ENCODE measurements around the gene ROCK2.

The ROCK2 gene

DNA sequence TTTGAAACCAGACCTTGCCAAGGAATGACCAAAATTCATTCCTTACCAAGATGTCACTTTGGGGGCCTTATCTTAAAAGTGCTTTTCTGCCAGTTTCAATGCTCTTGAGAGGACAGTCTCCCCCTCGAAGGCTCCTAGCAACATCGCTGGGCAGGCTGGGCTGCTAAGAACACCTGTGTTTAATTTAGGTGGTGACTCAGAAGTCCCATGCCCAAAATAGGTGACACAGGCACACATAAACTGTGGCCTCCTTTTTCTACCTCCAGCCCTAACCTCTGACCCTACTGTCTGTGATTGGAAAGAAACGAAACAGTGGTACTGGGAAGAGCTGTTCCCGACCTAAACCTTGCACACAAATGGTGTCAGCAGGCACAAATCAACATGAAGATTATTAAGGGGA lies 28.7 kb upstream of the ROCK2 start:
- Histone ChIP-seq H3K4me2 (no peak overlapping the region), H3K27me3 (ENCODE audit: insufficient read depth, low read depth) (no peaks in the 10 kb centered on the region), H3K4me1 (ENCODE audit: low read depth, poor library complexity, severe bottlenecking) (peaks cover 20% of the 10 kb centered on the region), H3K27ac (no peak overlapping the region), H3K79me2 (ENCODE audit: insufficient read depth, low read depth) (no peaks in the 10 kb centered on the region), H3K4me3 (IDR thresholded peaks at IDR 0.05; ENCODE audit: insufficient read depth, low read depth, low read length) (no peak overlapping the region), H2AFZ (ENCODE audit: low read depth) (no peak overlapping the region), H3K36me3 (ENCODE audit: insufficient read depth) (no peaks in the 10 kb centered on the region), H3K9ac (no peak overlapping the region), H4K20me1 (ENCODE audit: insufficient read depth) (no peaks in the 10 kb centered on the region)
- TF ChIP-seq, protein P1, sequence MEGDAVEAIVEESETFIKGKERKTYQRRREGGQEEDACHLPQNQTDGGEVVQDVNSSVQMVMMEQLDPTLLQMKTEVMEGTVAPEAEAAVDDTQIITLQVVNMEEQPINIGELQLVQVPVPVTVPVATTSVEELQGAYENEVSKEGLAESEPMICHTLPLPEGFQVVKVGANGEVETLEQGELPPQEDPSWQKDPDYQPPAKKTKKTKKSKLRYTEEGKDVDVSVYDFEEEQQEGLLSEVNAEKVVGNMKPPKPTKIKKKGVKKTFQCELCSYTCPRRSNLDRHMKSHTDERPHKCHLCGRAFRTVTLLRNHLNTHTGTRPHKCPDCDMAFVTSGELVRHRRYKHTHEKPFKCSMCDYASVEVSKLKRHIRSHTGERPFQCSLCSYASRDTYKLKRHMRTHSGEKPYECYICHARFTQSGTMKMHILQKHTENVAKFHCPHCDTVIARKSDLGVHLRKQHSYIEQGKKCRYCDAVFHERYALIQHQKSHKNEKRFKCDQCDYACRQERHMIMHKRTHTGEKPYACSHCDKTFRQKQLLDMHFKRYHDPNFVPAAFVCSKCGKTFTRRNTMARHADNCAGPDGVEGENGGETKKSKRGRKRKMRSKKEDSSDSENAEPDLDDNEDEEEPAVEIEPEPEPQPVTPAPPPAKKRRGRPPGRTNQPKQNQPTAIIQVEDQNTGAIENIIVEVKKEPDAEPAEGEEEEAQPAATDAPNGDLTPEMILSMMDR (conservative IDR thresholded peaks at IDR 0.05; ENCODE audit: low read depth, low read length) = no peak

DNA sequence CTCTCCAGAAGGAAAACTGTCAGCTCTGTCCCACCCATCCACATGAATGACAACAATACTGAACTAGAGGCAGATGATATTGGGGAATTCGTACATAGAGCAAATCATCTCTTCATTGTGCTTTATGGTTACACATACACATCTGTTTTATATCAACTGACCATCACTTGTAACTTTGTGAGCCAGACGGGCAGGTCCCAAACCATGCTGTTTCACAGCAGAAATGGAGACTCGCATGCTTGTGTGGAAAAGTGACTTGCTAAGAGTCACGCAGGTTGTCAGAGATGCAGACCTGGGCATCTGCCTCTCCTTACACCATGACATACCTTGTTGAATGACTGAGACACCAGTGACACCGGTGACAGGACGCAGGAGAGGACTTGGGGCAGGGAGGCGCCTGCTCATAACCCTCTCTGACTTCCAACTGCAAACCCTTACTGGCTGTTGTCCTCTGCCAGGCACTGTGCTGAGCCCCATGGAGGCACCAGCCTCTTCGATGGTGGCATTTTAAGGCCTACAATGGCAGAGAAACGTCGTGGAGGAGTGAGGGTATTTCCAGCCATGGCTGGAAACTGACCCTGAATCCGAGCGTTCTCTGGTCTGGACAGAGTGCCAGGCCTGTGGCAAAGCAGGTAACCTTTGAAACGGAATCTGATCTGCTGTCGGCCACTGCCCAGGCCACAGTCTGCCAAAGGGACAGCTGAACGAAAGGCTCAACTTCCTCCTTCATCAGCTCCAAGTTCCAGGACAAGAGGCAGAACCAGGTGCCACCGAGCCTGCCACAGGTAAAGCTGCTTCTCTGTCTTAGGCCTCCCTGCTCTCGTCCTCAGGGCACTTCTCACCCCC lies 26.9 kb upstream of the ROCK2 start:
- Histone ChIP-seq H3K4me2 (no peak overlapping the region), H3K36me3 (ENCODE audit: insufficient read depth) (no peaks in the 10 kb centered on the region), H3K9ac (no peak overlapping the region), H3K79me2 (ENCODE audit: insufficient read depth, low read depth) (no peaks in the 10 kb centered on the region), H3K27me3 (ENCODE audit: insufficient read depth, low read depth) (no peaks in the 10 kb centered on the region), H2AFZ (ENCODE audit: low read depth) (no peak overlapping the region), H3K4me1 (ENCODE audit: low read depth, poor library complexity, severe bottlenecking) (peaks cover 7% of the 10 kb centered on the region), H3K4me3 (IDR thresholded peaks at IDR 0.05; ENCODE audit: insufficient read depth, low read depth, low read length) (no peak overlapping the region), H3K27ac (no peak overlapping the region), H4K20me1 (ENCODE audit: insufficient read depth) (no peaks in the 10 kb centered on the region)
- TF ChIP-seq, protein P1 (conservative IDR thresholded peaks at IDR 0.05; ENCODE audit: low read depth, low read length) = no peak

DNA sequence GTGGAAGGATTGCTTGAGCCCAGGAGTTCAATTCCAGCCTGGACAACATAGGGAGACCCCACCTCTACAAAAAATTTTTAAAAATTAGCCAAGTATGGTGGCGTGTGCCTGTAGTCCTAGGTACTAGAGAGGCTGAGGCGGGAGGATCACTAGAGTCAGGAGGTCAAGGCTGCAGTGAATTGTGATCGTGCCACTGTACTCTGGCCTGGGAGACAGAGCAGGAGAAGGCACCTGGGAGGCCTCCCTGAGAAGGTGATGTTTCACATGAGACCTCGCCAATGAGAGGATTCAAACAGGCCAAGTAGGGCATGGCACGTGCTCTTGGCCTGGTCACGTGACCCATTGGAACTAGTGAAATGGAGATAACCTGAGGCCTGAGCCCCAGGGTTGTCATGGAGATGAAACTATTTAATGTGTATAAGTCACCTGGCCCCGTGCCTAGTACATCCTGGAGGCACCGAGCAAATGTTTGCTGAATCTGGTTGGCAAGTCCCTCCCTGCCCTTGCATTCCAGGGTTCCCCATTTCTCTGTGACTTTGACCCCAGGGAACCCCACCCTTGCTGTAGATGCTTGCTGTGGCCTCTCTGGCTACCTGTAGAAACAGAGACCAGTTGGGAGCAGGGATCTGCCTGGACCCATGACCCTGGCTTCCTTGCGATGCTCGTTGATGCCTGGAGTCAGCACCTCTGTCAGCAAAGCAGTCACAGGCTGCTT lies 26.1 kb upstream of the ROCK2 start:
- Histone ChIP-seq H3K4me1 (ENCODE audit: low read depth, poor library complexity, severe bottlenecking) (peaks cover 7% of the 10 kb centered on the region), H3K27me3 (ENCODE audit: insufficient read depth, low read depth) (no peaks in the 10 kb centered on the region), H3K4me2 (no peak overlapping the region), H3K4me3 (IDR thresholded peaks at IDR 0.05; ENCODE audit: insufficient read depth, low read depth, low read length) (no peak overlapping the region), H4K20me1 (ENCODE audit: insufficient read depth) (no peaks in the 10 kb centered on the region), H3K79me2 (ENCODE audit: insufficient read depth, low read depth) (no peaks in the 10 kb centered on the region), H3K9ac (no peak overlapping the region), H2AFZ (ENCODE audit: low read depth) (no peak overlapping the region), H3K27ac (no peak overlapping the region), H3K36me3 (ENCODE audit: insufficient read depth) (no peaks in the 10 kb centered on the region)
- TF ChIP-seq, protein P1 (conservative IDR thresholded peaks at IDR 0.05; ENCODE audit: low read depth, low read length) = no peak

DNA sequence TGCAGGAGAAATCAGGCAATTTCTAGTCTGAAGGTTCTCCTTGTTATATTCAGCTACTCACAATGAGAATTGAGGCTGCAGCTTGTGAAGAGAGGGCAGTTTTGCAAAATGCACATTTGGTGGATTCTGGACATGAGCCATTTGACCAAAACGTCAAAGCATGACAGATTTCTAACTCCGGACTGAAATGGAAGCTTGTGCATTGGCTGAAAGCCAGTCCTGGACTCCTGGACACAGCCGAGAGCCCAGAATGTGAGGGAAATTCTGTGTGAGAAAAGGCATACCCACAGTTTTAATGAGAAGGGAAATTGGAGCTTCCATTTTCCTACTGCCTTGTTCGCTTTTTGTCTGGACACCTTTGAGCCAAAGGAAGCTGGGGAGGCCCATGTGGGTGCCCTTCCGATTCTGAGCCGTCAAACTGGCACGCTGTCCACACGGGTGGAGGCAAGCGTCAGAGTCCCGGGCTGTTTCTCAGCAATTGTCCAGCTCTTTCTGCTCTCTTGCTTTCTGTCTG lies 23.7 kb upstream of the ROCK2 start:
- H3K4me3 ChIP-seq (IDR thresholded peaks at IDR 0.05; ENCODE audit: insufficient read depth, low read depth, low read length) = no peak overlapping the region
- no peak overlapping the region for H3K27ac ChIP-seq
- no peaks in the 10 kb centered on the region for H3K4me1 ChIP-seq (ENCODE audit: low read depth, poor library complexity, severe bottlenecking)
- no peak overlapping the region for H3K4me2 ChIP-seq
- no peaks in the 10 kb centered on the region for H3K79me2 ChIP-seq (ENCODE audit: insufficient read depth, low read depth)
- no peaks in the 10 kb centered on the region for H3K27me3 ChIP-seq (ENCODE audit: insufficient read depth, low read depth)
- TF ChIP-seq, protein P1 (conservative IDR thresholded peaks at IDR 0.05; ENCODE audit: low read depth, low read length) = no peak
- no peaks in the 10 kb centered on the region for H3K36me3 ChIP-seq (ENCODE audit: insufficient read depth)
- no peaks in the 10 kb centered on the region for H4K20me1 ChIP-seq (ENCODE audit: insufficient read depth)
- no peak overlapping the region for H2AFZ ChIP-seq (ENCODE audit: low read depth)
- H3K9ac ChIP-seq = no peak overlapping the region

All from KMS-11 (cell line).